Sigmoid colon (tissue), 3 donors: Measurements from ENCODE around the gene WFIKKN2.

Experiments used
- POLR2A ChIP-seq, 2 donors: fragments of 450-650 bp; IDR thresholded peaks; one replicate each; pipeline ENCODE4 v1.6.1; 2016; ENCODE audit warnings: antibody characterized with exemption in 2 of 2, mild to moderate bottlenecking in 2 of 2, moderate library complexity in 2 of 2
- TF ChIP-seq, protein P1 (sequence below), 4 experiments: fragments of 450-650 bp in 3 of 4; fragments of 200-600 bp in 1 of 4; IDR thresholded peaks; one replicate each; pipeline ENCODE4 v1.5.1; 2016 to 2019; ENCODE audit warnings: antibody characterized with exemption in 4 of 4, mild to moderate bottlenecking in 3 of 4, moderate library complexity in 2 of 4

DNA sequence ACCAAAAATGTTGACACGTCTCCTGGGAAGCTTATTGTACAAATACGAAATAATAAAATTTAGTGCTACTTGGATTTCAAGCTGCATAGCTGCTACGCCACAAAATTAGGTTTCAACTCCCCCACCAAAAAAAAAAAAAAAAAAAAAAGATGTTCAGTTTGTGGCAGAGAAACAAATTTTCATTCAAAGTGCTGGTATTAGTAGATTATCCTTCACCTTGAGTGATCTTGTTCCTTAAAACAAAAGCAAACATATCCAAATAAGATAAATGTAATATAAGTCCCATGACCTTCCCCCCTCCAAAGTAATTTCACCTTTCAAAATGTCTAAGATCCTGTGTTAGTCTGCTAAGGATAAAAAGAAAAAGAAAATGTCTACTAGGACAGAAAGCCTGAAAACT lies 28.5 kb downstream of the WFIKKN2 start:
- TF ChIP-seq, protein P1, sequence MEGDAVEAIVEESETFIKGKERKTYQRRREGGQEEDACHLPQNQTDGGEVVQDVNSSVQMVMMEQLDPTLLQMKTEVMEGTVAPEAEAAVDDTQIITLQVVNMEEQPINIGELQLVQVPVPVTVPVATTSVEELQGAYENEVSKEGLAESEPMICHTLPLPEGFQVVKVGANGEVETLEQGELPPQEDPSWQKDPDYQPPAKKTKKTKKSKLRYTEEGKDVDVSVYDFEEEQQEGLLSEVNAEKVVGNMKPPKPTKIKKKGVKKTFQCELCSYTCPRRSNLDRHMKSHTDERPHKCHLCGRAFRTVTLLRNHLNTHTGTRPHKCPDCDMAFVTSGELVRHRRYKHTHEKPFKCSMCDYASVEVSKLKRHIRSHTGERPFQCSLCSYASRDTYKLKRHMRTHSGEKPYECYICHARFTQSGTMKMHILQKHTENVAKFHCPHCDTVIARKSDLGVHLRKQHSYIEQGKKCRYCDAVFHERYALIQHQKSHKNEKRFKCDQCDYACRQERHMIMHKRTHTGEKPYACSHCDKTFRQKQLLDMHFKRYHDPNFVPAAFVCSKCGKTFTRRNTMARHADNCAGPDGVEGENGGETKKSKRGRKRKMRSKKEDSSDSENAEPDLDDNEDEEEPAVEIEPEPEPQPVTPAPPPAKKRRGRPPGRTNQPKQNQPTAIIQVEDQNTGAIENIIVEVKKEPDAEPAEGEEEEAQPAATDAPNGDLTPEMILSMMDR (IDR thresholded peaks at IDR 0.05): no peak
- no peak for TF ChIP-seq POLR2A (IDR thresholded peaks at IDR 0.05)
